NCI-H146 treated with DMSO at 0.1 percent for 48 hours (cell line): ENCODE measurements around the gene PLA2G12B.
"Not testable (repeated sequence)": the region's sequence is repeated elsewhere in the genome, so short reads cannot be mapped to it uniquely, and the experiment has no call there.

Experiments used
- DNase-seq: peaks from one replicate; lab custom pipeline; 2025; ENCODE audit not compliant: unreplicated experiment; lab: John Stamatoyannopoulos, UW

PLA2G12B gene

GRCh38 chr10:72943498-72944234 is 10.9 kb downstream of the PLA2G12B start:
- DNase-seq = no peak

GRCh38 chr10:72935361-72935760 is 19.2 kb downstream of the PLA2G12B start:
- no peak for DNase-seq

- no peak for DNase-seq
These were observed 22.2 kb downstream of the PLA2G12B start for GRCh38 chr10:72932259-72933015.

GRCh38 chr10:72930276-72930675 is 24.3 kb downstream of the PLA2G12B start:
- DNase-seq = no peak

GRCh38 chr10:72928798-72929197 is 25.8 kb downstream of the PLA2G12B start:
- no peak for DNase-seq

- DNase-seq = no peak
These were observed 27.1 kb downstream of the PLA2G12B start for GRCh38 chr10:72927485-72927884.

- DNase-seq = no peak
These were observed 28.6 kb downstream of the PLA2G12B start for GRCh38 chr10:72925951-72926465.

- no peak for DNase-seq
These were observed 30.3 kb downstream of the PLA2G12B start for GRCh38 chr10:72924351-72924750.

- not testable (repeated sequence) for DNase-seq
These were observed 33.4 kb downstream of the PLA2G12B start for GRCh38 chr10:72921147-72921683.

- DNase-seq = no peak
These were observed 36.3 kb downstream of the PLA2G12B start for GRCh38 chr10:72918352-72918751.

- not testable (repeated sequence) for DNase-seq
These were observed 36.7 kb downstream of the PLA2G12B start for GRCh38 chr10:72917803-72918332.

- not testable (repeated sequence) for DNase-seq
These were observed 37.4 kb downstream of the PLA2G12B start for GRCh38 chr10:72917201-72917600.

GRCh38 chr10:72913287-72913686 is 41.3 kb downstream of the PLA2G12B start:
- no peak for DNase-seq

GRCh38 chr10:72912736-72913135 is 41.9 kb downstream of the PLA2G12B start:
- DNase-seq = no peak

- DNase-seq = no peak
These were observed 42.8 kb downstream of the PLA2G12B start for GRCh38 chr10:72911758-72912157.

GRCh38 chr10:72910705-72911104 is 43.9 kb downstream of the PLA2G12B start:
- no peak for DNase-seq

- no peak for DNase-seq
These were observed 48.2 kb downstream of the PLA2G12B start for GRCh38 chr10:72906446-72906845.

GRCh38 chr10:72904806-72905205 is 49.8 kb downstream of the PLA2G12B start:
- DNase-seq = no peak

- DNase-seq = not testable (repeated sequence)
These were observed 50.6 kb downstream of the PLA2G12B start for GRCh38 chr10:72903941-72904446.

- DNase-seq = no peak
These were observed 55.1 kb downstream of the PLA2G12B start for GRCh38 chr10:72899545-72899944.

- no peak for DNase-seq
These were observed 56.0 kb downstream of the PLA2G12B start for GRCh38 chr10:72898616-72899015.
